Measurements from ENCODE around the gene CATSPERB. TPM values are rescaled to one million over a fixed set of nuclear protein-coding genes. Genes with fewer than 3 reads are reported as not detected.
"Not testable (repeated sequence)": the region's sequence is repeated elsewhere in the genome, so short reads cannot be mapped to it uniquely, and the experiment has no call there.

Gene CATSPERB
- polyA plus RNA-seq, 6 donors from 2014 or later, result 0.71 TPM; not detected in 5

DNA sequence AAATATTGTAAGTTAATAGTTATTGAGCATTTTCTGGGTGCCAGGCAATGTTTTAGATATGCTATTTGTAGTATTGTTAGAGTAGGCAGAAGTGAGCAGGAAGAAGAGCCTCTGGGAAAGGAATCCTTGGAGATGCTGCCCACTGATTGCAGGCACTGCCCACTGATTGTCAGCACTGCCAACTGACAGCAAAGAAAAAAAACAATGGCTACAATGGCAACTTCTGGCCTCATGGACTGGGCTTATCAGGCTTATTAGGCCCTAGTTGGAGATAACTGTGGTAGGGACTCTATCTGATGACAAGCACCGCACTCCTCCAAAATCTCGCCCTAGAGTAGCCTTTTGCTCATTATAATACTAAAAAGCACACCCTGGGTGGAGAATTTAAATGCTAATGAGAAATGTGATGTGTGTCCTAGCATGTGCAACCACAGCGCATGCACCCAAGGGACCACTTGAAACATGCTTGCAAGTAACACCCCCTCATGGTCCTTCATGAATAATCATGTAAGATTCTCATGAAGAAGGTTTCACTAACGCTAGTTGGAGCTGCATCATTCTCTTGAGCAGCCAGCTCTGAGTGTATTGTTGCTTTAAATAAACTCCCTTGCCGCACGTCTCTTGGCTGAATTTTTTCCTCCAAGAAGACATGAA, 118.3 kb downstream of the CATSPERB start:
- DNase-seq (no peak), ATAC-seq (ENCODE audit: low read depth in 2 of 2) (no peak)
- Mint-ChIP-seq H3K4me1 (no peaks in the 10 kb centered on the region), H3K36me3 (no peaks in the 10 kb centered on the region), H3K27ac (no peak overlapping the region), H3K9me3 (no peaks in the 10 kb centered on the region), H3K4me3 (no peak overlapping the region), H3K27me3 (no peaks in the 10 kb centered on the region)

DNA sequence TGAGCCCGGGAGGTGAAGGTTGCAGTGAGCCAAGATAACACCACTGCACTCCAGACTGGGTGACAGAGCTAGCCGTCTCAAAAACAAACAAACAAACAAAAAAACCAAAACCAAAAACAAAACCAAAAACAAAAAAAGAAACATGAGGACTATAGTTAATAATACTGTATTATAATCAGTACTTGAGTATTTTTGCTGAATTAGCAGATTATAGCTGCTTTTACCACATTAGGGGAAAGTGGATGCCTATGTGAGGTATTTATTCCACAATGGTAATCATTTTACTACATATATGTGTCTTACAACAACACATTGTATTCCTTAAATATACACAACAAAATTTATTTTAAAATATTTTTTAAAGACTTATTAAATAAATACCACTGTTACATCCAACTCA, 120.4 kb downstream of the CATSPERB start:
- no peak for ATAC-seq (ENCODE audit: low read depth in 2 of 2)
- H3K9me3 Mint-ChIP-seq, result no peaks in the 10 kb centered on the region
- DNase-seq, result no peak
- H3K4me3 Mint-ChIP-seq, result no peak overlapping the region
- no peak overlapping the region for H3K27ac Mint-ChIP-seq
- H3K36me3 Mint-ChIP-seq, result no peaks in the 10 kb centered on the region
- peaks cover 0 to 9% (median 8%) of the 10 kb centered on the region in 3 donors for H3K27me3 Mint-ChIP-seq
- no peaks in the 10 kb centered on the region for H3K4me1 Mint-ChIP-seq

DNA sequence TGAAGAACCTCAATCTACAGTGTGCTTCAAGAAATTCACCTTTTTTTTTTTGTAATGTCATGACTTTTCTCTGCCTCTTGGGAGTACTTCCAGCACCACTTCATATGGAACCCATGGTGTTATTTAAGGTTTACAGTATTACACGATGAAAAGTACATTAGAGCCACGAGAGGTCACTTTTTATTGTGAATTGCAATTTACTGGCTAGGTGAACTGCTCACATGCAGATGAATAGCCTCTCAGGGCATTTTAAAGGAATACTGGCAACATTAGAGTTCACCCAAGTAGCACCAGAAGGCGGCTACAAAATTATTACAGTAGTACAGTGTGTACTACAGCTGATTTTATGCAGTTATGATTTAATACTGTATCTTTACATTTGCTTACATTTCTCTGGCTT, 122.7 kb downstream of the CATSPERB start:
- peaks cover 15 to 27% (median 18%) of the 10 kb centered on the region in 3 donors for H3K27me3 Mint-ChIP-seq

DNA sequence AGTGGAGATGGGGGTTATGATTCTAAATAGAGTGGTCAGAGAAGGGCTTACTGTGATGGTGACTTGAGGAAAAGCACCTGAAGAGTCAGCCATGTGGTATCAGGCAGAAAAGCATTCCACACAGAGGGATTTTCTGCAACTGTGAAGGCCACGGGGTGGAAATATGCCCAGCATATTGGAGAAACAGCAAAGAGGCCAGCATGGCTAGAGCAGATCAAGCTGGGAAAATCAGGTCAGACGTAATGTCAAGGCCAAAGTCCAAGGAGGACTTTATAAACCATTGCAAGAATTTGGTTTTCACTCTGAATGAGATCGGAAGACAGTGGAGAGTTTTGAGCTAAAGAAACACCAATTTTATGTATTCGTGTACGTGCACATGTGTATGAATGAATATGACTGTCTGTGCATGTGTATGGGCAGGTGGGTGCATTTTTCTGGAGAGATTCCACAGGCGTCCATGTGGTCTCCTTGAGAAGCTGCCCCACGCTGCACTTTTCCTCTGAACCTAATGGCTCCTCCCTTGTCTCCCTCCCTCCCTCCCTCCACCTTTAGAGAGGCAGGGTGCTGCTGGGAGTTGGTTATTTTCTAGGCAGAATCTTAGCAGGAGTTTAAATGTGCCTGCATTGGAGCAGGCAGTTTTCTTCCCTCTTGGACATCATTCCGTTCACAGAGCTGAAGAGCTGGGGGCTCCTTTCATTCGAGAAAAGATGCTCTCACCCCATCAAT, 124.4 kb downstream of the CATSPERB start:
- Mint-ChIP-seq H3K36me3 (no peaks in the 10 kb centered on the region), H3K27ac (peak overlapping the region in 1 of 6 donors; percentile 23), H3K9me3 (no peaks in the 10 kb centered on the region), H3K4me1 (no peaks in the 10 kb centered on the region), H3K27me3 (peaks cover 23 to 36% (median 24%) of the 10 kb centered on the region in 3 donors), H3K4me3 (no peak overlapping the region)
- DNase-seq (no peak), ATAC-seq (ENCODE audit: low read depth in 2 of 2) (no peak)

More for the DNA sequence above, 122.7 kb downstream of the CATSPERB start:
- no peak for DNase-seq
- Mint-ChIP-seq H3K4me1 (no peaks in the 10 kb centered on the region), H3K4me3 (no peak overlapping the region), H3K36me3 (no peaks in the 10 kb centered on the region), H3K27ac (no peak overlapping the region), H3K9me3 (no peaks in the 10 kb centered on the region)
- no peak for ATAC-seq (ENCODE audit: low read depth in 2 of 2)

DNA sequence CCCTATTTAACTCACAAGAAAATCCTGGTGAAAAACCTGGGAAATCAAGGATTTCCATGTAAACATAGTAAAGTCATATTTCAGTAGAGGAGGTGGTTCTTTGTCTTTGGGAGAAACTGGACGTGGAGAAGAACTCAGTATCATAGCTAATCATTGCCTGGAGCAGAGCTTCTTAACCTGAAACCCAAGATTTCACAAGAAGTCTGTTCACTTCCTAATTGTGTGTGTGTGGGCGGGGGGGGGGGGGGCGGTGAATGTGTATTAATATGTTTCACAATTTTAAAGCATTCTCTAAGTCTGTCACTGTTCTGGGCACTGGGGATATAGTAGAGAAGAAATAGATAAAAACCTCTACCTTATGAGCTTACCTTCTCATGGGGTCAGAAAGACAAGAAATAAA, 125.0 kb downstream of the CATSPERB start:
- no peaks in the 10 kb centered on the region for H3K4me1 Mint-ChIP-seq
- ATAC-seq (ENCODE audit: low read depth in 2 of 2) (no peak), DNase-seq (no peak)
- H3K27me3 Mint-ChIP-seq, result peaks cover 23 to 36% (median 24%) of the 10 kb centered on the region in 3 donors
- no peaks in the 10 kb centered on the region for H3K36me3 Mint-ChIP-seq
- no peak overlapping the region for H3K4me3 Mint-ChIP-seq
- H3K9me3 Mint-ChIP-seq, result no peaks in the 10 kb centered on the region
- H3K27ac Mint-ChIP-seq, result peak overlapping the region in 1 of 6 donors; percentile 23

DNA sequence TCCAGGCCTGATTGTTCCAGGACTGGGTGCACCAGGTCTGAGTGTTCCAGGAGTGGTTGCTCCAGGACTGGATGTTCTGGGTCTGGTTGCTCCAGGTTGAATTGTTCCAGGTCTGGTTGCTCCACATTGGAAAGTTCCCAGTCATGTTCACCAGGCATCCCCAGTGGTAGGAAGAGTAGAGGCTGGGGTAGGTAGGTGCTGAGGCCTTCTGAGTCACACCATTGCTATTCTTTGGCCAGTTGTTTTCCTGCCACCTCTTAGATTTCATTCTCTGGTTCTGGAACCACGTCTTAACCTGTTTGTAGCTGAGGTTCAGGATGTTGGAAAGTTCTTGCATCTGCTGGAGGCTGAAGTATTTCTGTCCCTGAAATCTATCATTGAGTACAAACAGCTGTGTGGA, 127.3 kb downstream of the CATSPERB start:
- not testable (repeated sequence) for H3K4me1 Mint-ChIP-seq; ATAC-seq (ENCODE audit: low read depth in 2 of 2); H3K4me3 Mint-ChIP-seq; H3K9me3 Mint-ChIP-seq; H3K27ac Mint-ChIP-seq; DNase-seq; H3K36me3 Mint-ChIP-seq
- peaks cover 23 to 36% (median 24%) of the 10 kb centered on the region in 3 donors for H3K27me3 Mint-ChIP-seq

DNA sequence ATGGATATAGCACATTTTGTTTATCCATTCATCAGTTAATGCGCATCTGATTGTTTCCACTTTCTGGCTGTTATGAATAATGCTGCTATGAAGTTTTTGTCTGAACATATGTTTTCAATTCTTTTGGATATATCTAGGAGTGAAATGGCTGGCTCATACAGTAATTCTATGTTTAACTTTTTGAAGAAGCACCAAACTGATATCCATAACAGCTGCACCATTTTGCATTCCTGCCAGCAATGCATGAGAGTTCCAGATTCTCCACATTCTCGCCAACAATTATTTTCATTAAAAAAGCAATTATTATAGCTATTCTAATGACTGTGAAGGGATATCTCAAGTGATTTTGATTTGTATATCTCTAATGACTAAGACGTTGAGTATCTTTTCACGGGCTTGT, 131.9 kb downstream of the CATSPERB start:
- Mint-ChIP-seq H3K4me3 (no peak overlapping the region), H3K27ac (no peak overlapping the region), H3K9me3 (peaks cover 0 to 17% (median 12%) of the 10 kb centered on the region in 7 donors), H3K4me1 (no peaks in the 10 kb centered on the region), H3K36me3 (no peaks in the 10 kb centered on the region), H3K27me3 (peaks cover 8 to 17% (median 17%) of the 10 kb centered on the region in 3 donors)
- DNase-seq, result no peak
- no peak for ATAC-seq (ENCODE audit: low read depth in 2 of 2)

DNA sequence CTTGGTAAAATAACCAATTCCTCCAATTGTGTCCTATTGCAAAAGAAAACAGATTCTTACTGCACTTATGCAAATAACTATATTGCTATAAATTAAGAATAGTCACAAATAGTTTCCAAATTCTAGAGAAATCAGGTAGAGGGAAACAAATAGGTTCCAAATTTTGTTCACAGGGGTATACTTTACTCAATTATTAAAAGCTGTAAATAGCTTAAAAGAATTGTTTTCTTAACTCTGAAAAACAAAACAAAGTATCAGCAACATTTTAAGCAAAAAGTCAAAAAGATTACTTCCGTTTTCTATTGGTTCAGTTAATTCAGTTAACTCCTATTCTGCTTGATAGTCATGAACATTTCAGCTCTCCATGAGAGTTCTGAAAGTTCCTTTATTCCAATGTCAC, 136.2 kb downstream of the CATSPERB start:
- Mint-ChIP-seq H3K9me3 (peaks cover 0 to 29% (median 19%) of the 10 kb centered on the region in 7 donors), H3K4me3 (no peak overlapping the region), H3K27me3 (peaks cover 0 to 13% (median 4%) of the 10 kb centered on the region in 3 donors), H3K27ac (peak overlapping the region in 1 of 6 donors; percentile 47), H3K36me3 (peaks cover 0 to 4% of the 10 kb centered on the region in 2 donors), H3K4me1 (no peaks in the 10 kb centered on the region)
- ATAC-seq (ENCODE audit: low read depth in 2 of 2) (no peak), DNase-seq (no peak)

DNA sequence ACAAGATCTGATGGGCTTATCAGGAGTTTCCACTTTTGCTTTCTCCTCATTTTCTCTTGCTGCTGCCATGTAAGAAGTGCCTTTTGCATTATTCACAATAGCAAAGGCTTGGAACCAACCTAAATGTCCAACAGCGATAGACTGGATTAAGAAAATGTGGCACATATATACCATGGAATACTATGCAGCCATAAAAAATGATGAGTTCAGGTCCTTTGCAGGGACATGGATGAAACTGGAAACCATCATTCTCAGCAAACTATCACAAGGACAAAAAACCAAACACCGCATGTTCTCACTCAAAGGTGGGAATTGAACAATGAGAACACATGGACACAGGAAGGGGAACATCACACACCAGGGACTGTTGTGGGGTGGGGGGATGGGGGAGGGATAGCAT, 137.9 kb downstream of the CATSPERB start:
- not testable (repeated sequence) for H3K4me1 Mint-ChIP-seq

DNA sequence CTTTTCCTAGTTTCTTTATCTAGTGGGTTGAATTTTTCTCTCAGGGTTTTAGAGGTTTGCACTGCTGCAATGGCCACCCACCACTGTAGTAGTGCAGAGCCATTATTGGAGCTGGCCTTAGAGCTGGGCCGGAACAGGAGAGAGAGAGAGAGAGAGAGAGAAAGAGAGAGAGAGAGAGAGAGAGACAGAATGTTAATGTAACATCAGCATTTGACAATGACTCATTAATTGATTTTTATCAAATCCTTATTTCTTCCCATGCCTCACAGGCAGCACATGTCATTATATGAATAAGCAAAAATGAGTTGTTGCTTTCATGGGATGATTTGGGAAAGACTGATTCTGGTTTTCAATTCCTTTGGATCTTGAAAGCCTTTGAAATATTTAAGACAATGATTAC, 145.5 kb downstream of the CATSPERB start:
- Mint-ChIP-seq H3K27me3 (peaks cover 10 to 35% (median 22%) of the 10 kb centered on the region in 3 donors), H3K27ac (no peak overlapping the region), H3K4me3 (no peak overlapping the region), H3K4me1 (no peaks in the 10 kb centered on the region), H3K36me3 (peaks cover 13 to 28% of the 10 kb centered on the region in 2 donors), H3K9me3 (peaks cover 8 to 43% (median 28%) of the 10 kb centered on the region in 7 donors)
- DNase-seq (no peak), ATAC-seq (ENCODE audit: low read depth in 2 of 2) (no peak)

More for the DNA sequence above, 137.9 kb downstream of the CATSPERB start:
- not testable (repeated sequence) for H3K36me3 Mint-ChIP-seq; ATAC-seq (ENCODE audit: low read depth in 2 of 2); DNase-seq; H3K4me3 Mint-ChIP-seq; H3K27ac Mint-ChIP-seq
- H3K27me3 Mint-ChIP-seq, result peaks cover 0 to 14% (median 7%) of the 10 kb centered on the region in 3 donors
- H3K9me3 Mint-ChIP-seq, result peaks cover 0 to 29% (median 19%) of the 10 kb centered on the region in 7 donors

DNA sequence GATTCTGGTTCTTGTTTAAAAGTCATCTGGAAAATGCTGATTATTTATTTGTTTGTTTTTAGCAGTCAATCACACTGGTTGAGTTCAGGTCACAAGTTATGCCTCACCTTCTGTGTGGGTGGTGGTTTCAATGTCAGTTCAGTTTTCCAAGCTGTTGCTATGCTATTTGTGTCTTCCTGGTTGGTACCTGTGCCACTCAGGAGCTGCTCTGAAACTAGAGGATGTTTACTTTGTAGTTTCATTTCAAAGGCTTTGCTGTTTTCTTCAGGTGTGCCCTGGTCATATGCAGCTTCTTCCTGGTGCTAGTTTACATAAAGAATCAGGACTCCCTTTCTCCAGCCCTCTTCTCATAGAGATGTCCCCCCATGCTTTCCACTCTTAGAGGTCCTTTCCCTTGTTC, 146.0 kb downstream of the CATSPERB start:
- no peak overlapping the region for H3K27ac Mint-ChIP-seq
- H3K9me3 Mint-ChIP-seq, result peaks cover 8 to 43% (median 28%) of the 10 kb centered on the region in 7 donors
- no peaks in the 10 kb centered on the region for H3K4me1 Mint-ChIP-seq
- peaks cover 13 to 28% of the 10 kb centered on the region in 2 donors for H3K36me3 Mint-ChIP-seq
- H3K27me3 Mint-ChIP-seq, result peaks cover 15 to 33% (median 28%) of the 10 kb centered on the region in 3 donors
- no peak for ATAC-seq (ENCODE audit: low read depth in 2 of 2)
- no peak for DNase-seq
- no peak overlapping the region for H3K4me3 Mint-ChIP-seq

DNA sequence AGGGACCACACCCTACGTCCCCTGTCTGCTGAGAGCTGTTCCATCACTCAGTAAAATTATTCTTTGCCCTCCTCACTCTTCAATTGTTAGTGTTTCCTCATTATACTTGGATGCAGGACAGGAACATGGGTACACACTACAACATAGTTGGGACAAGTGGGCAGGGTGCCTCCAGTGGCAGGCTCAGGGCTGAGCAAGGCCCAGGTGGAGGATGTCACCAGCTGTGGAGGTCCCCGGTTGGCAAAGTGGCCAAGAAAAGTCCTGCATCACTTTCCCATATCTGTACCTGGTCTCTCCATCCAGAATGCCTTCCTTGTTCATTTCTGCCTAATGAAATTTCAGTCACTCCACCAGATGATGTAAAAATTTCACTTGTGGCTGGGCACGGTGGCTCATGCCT, 149.1 kb downstream of the CATSPERB start:
- peak overlapping the region in 1 of 6 donors; percentile 13 for H3K27ac Mint-ChIP-seq
- no peak overlapping the region for H3K4me3 Mint-ChIP-seq
- peaks cover 8 to 48% (median 32%) of the 10 kb centered on the region in 7 donors for H3K9me3 Mint-ChIP-seq

DNA sequence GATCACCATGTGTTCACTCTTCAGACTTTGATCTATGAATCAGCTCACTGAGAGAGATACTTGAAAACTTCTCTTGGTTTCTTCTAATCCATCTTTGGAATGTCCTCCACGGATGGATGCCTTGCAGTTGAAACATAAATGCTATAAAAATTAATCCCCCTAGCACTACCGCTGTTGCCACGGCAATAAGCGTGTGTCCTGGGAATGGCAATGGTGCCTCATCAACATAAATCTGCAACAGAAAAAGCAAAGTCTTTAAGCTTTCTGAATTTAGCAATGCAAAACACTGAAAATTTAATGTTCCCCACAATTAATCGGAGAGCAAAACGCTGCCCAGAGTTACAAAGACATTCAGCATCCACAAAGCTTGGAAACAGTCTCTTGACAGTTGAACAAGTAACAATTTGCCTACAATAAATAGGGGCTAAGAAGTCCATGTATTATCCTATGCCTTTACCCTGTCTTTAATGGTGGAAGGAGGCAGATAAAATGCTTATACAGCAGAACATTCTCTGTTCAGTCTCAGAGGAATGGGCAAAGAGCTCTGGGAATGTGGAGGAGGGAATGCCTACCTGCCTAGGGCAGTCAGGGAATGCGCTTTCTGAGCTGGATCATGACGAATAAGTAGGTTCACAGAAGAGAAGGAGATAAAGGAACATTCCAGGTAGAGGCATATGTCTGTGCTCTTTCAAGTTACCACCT, 150.9 kb downstream of the CATSPERB start:
- DNase-seq (no peak), ATAC-seq (ENCODE audit: low read depth in 2 of 2) (no peak)
- Mint-ChIP-seq H3K27me3 (peaks cover 17 to 37% (median 32%) of the 10 kb centered on the region in 3 donors), H3K4me1 (no peaks in the 10 kb centered on the region), H3K4me3 (no peak overlapping the region), H3K9me3 (peaks cover 6 to 37% (median 26%) of the 10 kb centered on the region in 7 donors), H3K36me3 (peaks cover 13 to 20% of the 10 kb centered on the region in 2 donors), H3K27ac (no peak overlapping the region)

More for the DNA sequence above, 149.1 kb downstream of the CATSPERB start:
- peaks cover 13 to 28% of the 10 kb centered on the region in 2 donors for H3K36me3 Mint-ChIP-seq
- H3K27me3 Mint-ChIP-seq, result peaks cover 17 to 42% (median 37%) of the 10 kb centered on the region in 3 donors
- DNase-seq (no peak), ATAC-seq (ENCODE audit: low read depth in 2 of 2) (no peak)
- H3K4me1 Mint-ChIP-seq, result no peaks in the 10 kb centered on the region
